Transverse colon (tissue), 4 donors: ENCODE data around the gene MIA. TPM values are rescaled to one million over a fixed set of nuclear protein-coding genes. Genes with fewer than 3 reads are reported as not detected.

Experiments used
- total RNA-seq, 4 donors: library from RNA; depleted of rRNA; stranded (reverse); fragments of >200 nt; gene quantifications; one replicate each; pipeline ENCODE4 v1.1.0, GENCODE V29; 2016

MIA gene
- total RNA-seq, 4 donors from 2014 or later, result 5.7 to 23.3 TPM; not detected in 2

Other genes starting within 250 kb of the MIA start
- 100 to 1,000 TPM in 1 of 4 donors, 10 to 100 TPM in 3; 58.7 to 111 (median 60.9) TPM for gene SHKBP1, start 198.6 kb upstream of the MIA start, total RNA-seq
- gene LTBP4, start 174.2 kb upstream of the MIA start, total RNA-seq, result 100 to 1,000 TPM; 122 to 477 (median 253) TPM
- 10 to 100 TPM in 3 of 4 donors, 1 to 10 TPM in 1; 9.0 to 44.9 (median 20.4) TPM for gene NUMBL, start 84.9 kb upstream of the MIA start, total RNA-seq
- gene COQ8B, start 58.6 kb upstream of the MIA start, total RNA-seq, result 10 to 100 TPM; 15.3 to 41.2 (median 36.5) TPM
- gene ITPKC, start 58.4 kb upstream of the MIA start, total RNA-seq, result 10 to 100 TPM; 14.7 to 56.1 (median 33.8) TPM
- gene ACTMAP, start 25.0 kb upstream of the MIA start, total RNA-seq, result 10 to 100 TPM in 2 of 4 donors, 1 to 10 TPM in 2; 8.3 to 29.1 (median 12.1) TPM
- 10 to 100 TPM; 45.1 to 85.3 (median 65.6) TPM for gene SNRPA, start 24.3 kb upstream of the MIA start, total RNA-seq
- 10 to 100 TPM; 25.9 to 84.2 (median 68.1) TPM for gene RAB4B, start 2.7 kb downstream of the MIA start, total RNA-seq
- gene EGLN2, start 23.7 kb downstream of the MIA start, total RNA-seq, result 100 to 1,000 TPM; 102 to 123 (median 115) TPM
- gene CYP2A6, start 74.9 kb downstream of the MIA start, total RNA-seq, result not detected
- not detected for gene CYP2A7, start 106.7 kb downstream of the MIA start, total RNA-seq
- gene CYP2B6, start 215.8 kb downstream of the MIA start, total RNA-seq, result 1 to 10 TPM; 1.4 to 9.7 (median 5.5) TPM